SK-N-SH treated with all-trans-retinoic acid at 6 μM for 48 hours (cell line): ENCODE data around the gene SCGB1C2.

Experiments used
- ATAC-seq: fragments of 200-7000 bp; cut with Tn5 transposase; 3 replicates; pipeline ENCODE4 v1.9.1; 2020; ENCODE audit warnings: mild to moderate bottlenecking, moderate library complexity
- BACH2 ChIP-seq: fragments of 250-450 bp; sonication (Bioruptor Pico); IDR thresholded peaks from 2 replicates; pipeline ENCODE4 v1.9.0; 2021; ENCODE audit warnings: mild to moderate bottlenecking, borderline replicate concordance
- CREB5 ChIP-seq: fragments of 250-450 bp; sonication (Bioruptor Pico); IDR thresholded peaks from 2 replicates; pipeline ENCODE4 v1.5.1; 2020; ENCODE audit warnings: low read depth, mild to moderate bottlenecking, moderate library complexity
- CSDC2 ChIP-seq: fragments of 250-450 bp; sonication (Bioruptor Pico); IDR thresholded peaks from 2 replicates; pipeline ENCODE4 v1.5.0; 2020; ENCODE audit warnings: mild to moderate bottlenecking, moderate library complexity
- CSRNP3 ChIP-seq: fragments of 250-450 bp; sonication (Bioruptor Pico); IDR thresholded peaks from 2 replicates; pipeline ENCODE4 v1.5.1; 2021; ENCODE audit warnings: mild to moderate bottlenecking, moderate library complexity
- ESRRG ChIP-seq: fragments of 250-450 bp; sonication (Bioruptor Pico); IDR thresholded peaks from 2 replicates; pipeline ENCODE4 v1.6.1; 2021; ENCODE audit warnings: mild to moderate bottlenecking
- GLIS3 ChIP-seq: fragments of 250-450 bp; sonication (Bioruptor Pico); IDR thresholded peaks from 2 replicates; pipeline ENCODE4 v1.5.0; 2020; ENCODE audit warnings: mild to moderate bottlenecking, moderate library complexity
- ISL1 ChIP-seq: fragments of 250-450 bp; sonication (Bioruptor Pico); IDR thresholded peaks from 2 replicates; pipeline ENCODE4 v2.1.2; 2022; ENCODE audit warnings: mild to moderate bottlenecking, moderate library complexity
- OSR1 ChIP-seq: fragments of 250-450 bp; sonication (Bioruptor Pico); IDR thresholded peaks from 2 replicates; pipeline ENCODE4 v1.8.0; 2022; ENCODE audit warnings: moderate library complexity, mild to moderate bottlenecking, inconsistent platforms
- PATZ1 ChIP-seq: fragments of 250-450 bp; sonication (Bioruptor Pico); IDR thresholded peaks from 2 replicates; pipeline ENCODE4 v1.8.0; 2020; ENCODE audit warnings: mild to moderate bottlenecking, moderate library complexity, borderline replicate concordance
- POU6F1 ChIP-seq: fragments of 250-450 bp; sonication (Bioruptor Pico); IDR thresholded peaks from 2 replicates; pipeline ENCODE4 v1.8.0; 2021; ENCODE audit warnings: low read depth, mild to moderate bottlenecking, moderate library complexity, borderline replicate concordance
- PPARA ChIP-seq: fragments of 250-450 bp; sonication (Bioruptor Pico); IDR thresholded peaks from 2 replicates; pipeline ENCODE4 v1.5.0; 2020; ENCODE audit warnings: mild to moderate bottlenecking, borderline replicate concordance
- RARB ChIP-seq: fragments of 250-450 bp; sonication (Bioruptor Pico); IDR thresholded peaks from 2 replicates; pipeline ENCODE4 v1.8.0; 2021; ENCODE audit warnings: mild to moderate bottlenecking, moderate library complexity
- SNAI2 ChIP-seq: fragments of 250-450 bp; sonication (Bioruptor Pico); IDR thresholded peaks from 2 replicates; pipeline ENCODE4 v1.5.0; 2020; ENCODE audit warnings: mild to moderate bottlenecking, moderate library complexity
- TCF4 ChIP-seq: fragments of 250-450 bp; sonication (Bioruptor Pico); IDR thresholded peaks from 2 replicates; pipeline ENCODE4 v1.8.0; 2021; ENCODE audit warnings: mild to moderate bottlenecking, moderate library complexity, borderline replicate concordance
- TOX ChIP-seq: fragments of 250-450 bp; sonication (Bioruptor Pico); IDR thresholded peaks from 2 replicates; pipeline ENCODE4 v1.8.0; 2021; ENCODE audit warnings: mild to moderate bottlenecking, moderate library complexity, borderline replicate concordance
- ZFP3 ChIP-seq: fragments of 250-450 bp; sonication (Bioruptor Pico); IDR thresholded peaks from 2 replicates; pipeline ENCODE4 v1.5.0; 2020; ENCODE audit warnings: mild to moderate bottlenecking, moderate library complexity
- ZFP30 ChIP-seq: fragments of 450-650 bp; formaldehyde crosslinking; IDR thresholded peaks from 2 replicates; pipeline ENCODE4 v1.5.0; 2022; ENCODE audit warnings: mild to moderate bottlenecking, moderate library complexity
- ZNF565 ChIP-seq: fragments of 450-650 bp; formaldehyde crosslinking; conservative IDR thresholded peaks from 2 replicates; pipeline ENCODE4 v1.5.0; 2020; ENCODE audit warnings: low read depth, mild to moderate bottlenecking, moderate library complexity
- ZNF70 ChIP-seq: fragments of 450-650 bp; formaldehyde crosslinking; IDR thresholded peaks from 2 replicates; pipeline ENCODE4 v1.5.0; 2020; ENCODE audit warnings: mild to moderate bottlenecking, moderate library complexity
- ZNF8 ChIP-seq: fragments of 450-650 bp; formaldehyde crosslinking; IDR thresholded peaks from 2 replicates; pipeline ENCODE4 v1.5.0; 2020; ENCODE audit warnings: mild to moderate bottlenecking, moderate library complexity

SCGB1C2 gene

GRCh38 chr17:171871-172270, 34.5 kb downstream of the SCGB1C2 start:
- no peak for TF ChIP-seq POU6F1
- TF ChIP-seq GLIS3: no peak
- no peak for TF ChIP-seq ESRRG (CRISPR knock-in tag)
- TF ChIP-seq PATZ1 (CRISPR knock-in tag): no peak
- ATAC-seq: no peak

- TF ChIP-seq ZFP3 (CRISPR knock-in tag) (no peak), RARB (CRISPR knock-in tag) (no peak), ZNF8 (CRISPR knock-in tag) (no peak), CREB5 (CRISPR knock-in tag) (no peak), OSR1 (CRISPR knock-in tag) (no peak), TOX (CRISPR knock-in tag) (no peak), ZNF70 (CRISPR knock-in tag) (no peak), ISL1 (CRISPR knock-in tag) (no peak), POU6F1 (no peak), CSDC2 (CRISPR knock-in tag) (no peak), GLIS3 (no peak), ZNF565 (CRISPR knock-in tag) (no peak), CSRNP3 (CRISPR knock-in tag) (no peak), ESRRG (CRISPR knock-in tag) (no peak), TCF4 (CRISPR knock-in tag) (no peak), BACH2 (no peak), PPARA (CRISPR knock-in tag) (no peak), SNAI2 (no peak)
- no peak for ATAC-seq
These were observed 35.0 kb downstream of the SCGB1C2 start for GRCh38 chr17:172401-172800.

- TF ChIP-seq TOX (CRISPR knock-in tag) (no peak), ZFP30 (CRISPR knock-in tag) (no peak), POU6F1 (no peak), ZFP3 (CRISPR knock-in tag) (peak; percentile 86)
- no peak for ATAC-seq
These were observed 36.0 kb downstream of the SCGB1C2 start for GRCh38 chr17:173166-173911.
